SK-N-SH treated with all-trans-retinoic acid at 6 μM for 48 hours (cell line): Measurements from ENCODE around the gene CSRP2.

Experiments
- ATAC-seq: fragments of 200-7000 bp; cut with Tn5 transposase; 3 replicates; pipeline ENCODE4 v1.9.1; 2020; ENCODE audit warnings: mild to moderate bottlenecking, moderate library complexity
- ARNTL ChIP-seq: fragments of 450-650 bp; formaldehyde crosslinking; IDR thresholded peaks from 2 replicates; pipeline ENCODE4 v1.5.0; 2020; ENCODE audit warnings: low read depth, mild to moderate bottlenecking, moderate library complexity, borderline replicate concordance
- CREB5 ChIP-seq: fragments of 250-450 bp; sonication (Bioruptor Pico); IDR thresholded peaks from 2 replicates; pipeline ENCODE4 v1.5.1; 2020; ENCODE audit warnings: low read depth, mild to moderate bottlenecking, moderate library complexity
- CSDC2 ChIP-seq: fragments of 250-450 bp; sonication (Bioruptor Pico); IDR thresholded peaks from 2 replicates; pipeline ENCODE4 v1.5.0; 2020; ENCODE audit warnings: mild to moderate bottlenecking, moderate library complexity
- ESRRG ChIP-seq: fragments of 250-450 bp; sonication (Bioruptor Pico); IDR thresholded peaks from 2 replicates; pipeline ENCODE4 v1.6.1; 2021; ENCODE audit warnings: mild to moderate bottlenecking
- GLIS3 ChIP-seq: fragments of 250-450 bp; sonication (Bioruptor Pico); IDR thresholded peaks from 2 replicates; pipeline ENCODE4 v1.5.0; 2020; ENCODE audit warnings: mild to moderate bottlenecking, moderate library complexity
- ISL1 ChIP-seq: fragments of 250-450 bp; sonication (Bioruptor Pico); IDR thresholded peaks from 2 replicates; pipeline ENCODE4 v2.1.2; 2022; ENCODE audit warnings: mild to moderate bottlenecking, moderate library complexity
- OSR1 ChIP-seq: fragments of 250-450 bp; sonication (Bioruptor Pico); IDR thresholded peaks from 2 replicates; pipeline ENCODE4 v1.8.0; 2022; ENCODE audit warnings: moderate library complexity, mild to moderate bottlenecking, inconsistent platforms
- POU6F1 ChIP-seq: fragments of 250-450 bp; sonication (Bioruptor Pico); IDR thresholded peaks from 2 replicates; pipeline ENCODE4 v1.8.0; 2021; ENCODE audit warnings: low read depth, mild to moderate bottlenecking, moderate library complexity, borderline replicate concordance
- PPARA ChIP-seq: fragments of 250-450 bp; sonication (Bioruptor Pico); IDR thresholded peaks from 2 replicates; pipeline ENCODE4 v1.5.0; 2020; ENCODE audit warnings: mild to moderate bottlenecking, borderline replicate concordance
- RARB ChIP-seq: fragments of 250-450 bp; sonication (Bioruptor Pico); IDR thresholded peaks from 2 replicates; pipeline ENCODE4 v1.8.0; 2021; ENCODE audit warnings: mild to moderate bottlenecking, moderate library complexity
- TCF4 ChIP-seq: fragments of 250-450 bp; sonication (Bioruptor Pico); IDR thresholded peaks from 2 replicates; pipeline ENCODE4 v1.8.0; 2021; ENCODE audit warnings: mild to moderate bottlenecking, moderate library complexity, borderline replicate concordance
- TOX ChIP-seq: fragments of 250-450 bp; sonication (Bioruptor Pico); IDR thresholded peaks from 2 replicates; pipeline ENCODE4 v1.8.0; 2021; ENCODE audit warnings: mild to moderate bottlenecking, moderate library complexity, borderline replicate concordance
- TSHZ2 ChIP-seq: fragments of 250-450 bp; sonication (Bioruptor Pico); IDR thresholded peaks from 2 replicates; pipeline ENCODE4 v1.5.0; 2020; ENCODE audit warnings: mild to moderate bottlenecking, moderate library complexity
- ZC3H10 ChIP-seq: fragments of 250-450 bp; sonication (Bioruptor Pico); IDR thresholded peaks from 2 replicates; pipeline ENCODE4 v1.5.1; 2021; ENCODE audit warnings: mild to moderate bottlenecking, moderate library complexity
- ZFP3 ChIP-seq: fragments of 250-450 bp; sonication (Bioruptor Pico); IDR thresholded peaks from 2 replicates; pipeline ENCODE4 v1.5.0; 2020; ENCODE audit warnings: mild to moderate bottlenecking, moderate library complexity
- ZFP30 ChIP-seq: fragments of 450-650 bp; formaldehyde crosslinking; IDR thresholded peaks from 2 replicates; pipeline ENCODE4 v1.5.0; 2022; ENCODE audit warnings: mild to moderate bottlenecking, moderate library complexity
- ZNF565 ChIP-seq: fragments of 450-650 bp; formaldehyde crosslinking; conservative IDR thresholded peaks from 2 replicates; pipeline ENCODE4 v1.5.0; 2020; ENCODE audit warnings: low read depth, mild to moderate bottlenecking, moderate library complexity
- ZNF8 ChIP-seq: fragments of 450-650 bp; formaldehyde crosslinking; IDR thresholded peaks from 2 replicates; pipeline ENCODE4 v1.5.0; 2020; ENCODE audit warnings: mild to moderate bottlenecking, moderate library complexity

Gene CSRP2

GRCh38 chr12:76922866-76923265, 44.0 kb upstream of the CSRP2 start:
- TF ChIP-seq ESRRG (CRISPR knock-in tag), result no peak
- TF ChIP-seq TCF4 (CRISPR knock-in tag), result no peak
- no peak for TF ChIP-seq ZFP3
- TF ChIP-seq CSDC2, result no peak
- no peak for TF ChIP-seq OSR1 (CRISPR knock-in tag)
- TF ChIP-seq ZNF8 (CRISPR knock-in tag), result no peak
- TF ChIP-seq POU6F1 (CRISPR knock-in tag), result no peak
- no peak for TF ChIP-seq ISL1 (CRISPR knock-in tag)
- ATAC-seq, result no peak

GRCh38 chr12:76921891-76922664, 43.3 kb upstream of the CSRP2 start:
- TF ChIP-seq CREB5 (CRISPR knock-in tag) (no peak), TSHZ2 (CRISPR knock-in tag) (no peak)
- ATAC-seq, result no peak

GRCh38 chr12:76921100-76921471, 42.3 kb upstream of the CSRP2 start:
- TF ChIP-seq GLIS3 (CRISPR knock-in tag), result no peak
- no peak for TF ChIP-seq ISL1 (CRISPR knock-in tag)
- no peak for TF ChIP-seq ZFP30 (CRISPR knock-in tag)
- no peak for TF ChIP-seq CREB5 (CRISPR knock-in tag)
- TF ChIP-seq ZNF565 (CRISPR knock-in tag), result no peak
- no peak for TF ChIP-seq ZNF8 (CRISPR knock-in tag)
- no peak for TF ChIP-seq TCF4 (CRISPR knock-in tag)
- TF ChIP-seq PPARA (CRISPR knock-in tag), result no peak
- TF ChIP-seq ZFP3, result no peak
- no peak for TF ChIP-seq CSDC2
- no peak for TF ChIP-seq ESRRG (CRISPR knock-in tag)
- TF ChIP-seq TSHZ2 (CRISPR knock-in tag), result no peak
- no peak for TF ChIP-seq ARNTL
- TF ChIP-seq RARB (CRISPR knock-in tag), result no peak
- no peak for TF ChIP-seq TOX
- TF ChIP-seq ZC3H10 (CRISPR knock-in tag), result no peak
- TF ChIP-seq POU6F1 (CRISPR knock-in tag), result no peak
- no peak for ATAC-seq
